H9 (cell line): ENCODE results near the gene KLHL15. TPM values are rescaled to one million over a fixed set of nuclear protein-coding genes. Genes with fewer than 3 reads are reported as not detected.

Experiments used
- DNase-seq: peaks from one replicate; pipeline ENCODE4 v3.0.0-alpha.2; 2017
- H2AFZ ChIP-seq: one replicate; pipeline ENCODE4 v1.6.1; 2013; ENCODE audit warnings: mild to moderate bottlenecking, low read length, control low read depth, moderate library complexity
- H2AK5ac ChIP-seq: 2 replicates; pipeline ENCODE4 v1.6.1; 2013; ENCODE audit warnings: low read length, control low read depth, mixed read lengths; ENCODE audit not compliant: insufficient read length
- H2BK120ac ChIP-seq: one replicate; pipeline ENCODE4 v1.6.1; 2013; ENCODE audit warnings: low read depth, mild to moderate bottlenecking, low read length, control low read depth, inconsistent platforms; ENCODE audit not compliant: poor library complexity, severe bottlenecking
- H2BK12ac ChIP-seq: 2 replicates; pipeline ENCODE4 v1.6.1; 2013; ENCODE audit warnings: low read length, control low read depth, mixed read lengths, low read depth; ENCODE audit not compliant: insufficient read length
- H2BK15ac ChIP-seq: 2 replicates; pipeline ENCODE4 v1.6.1; 2013; ENCODE audit warnings: low read depth, low read length, control low read depth
- H2BK20ac ChIP-seq: one replicate; pipeline ENCODE4 v1.6.1; 2013; ENCODE audit warnings: low read depth, mild to moderate bottlenecking, low read length, control low read depth, inconsistent platforms; ENCODE audit not compliant: poor library complexity, severe bottlenecking
- H2BK5ac ChIP-seq: 2 replicates; pipeline ENCODE4 v1.6.1; 2013; ENCODE audit warnings: low read length, control low read depth, mixed read lengths; ENCODE audit not compliant: insufficient read length
- H3K14ac ChIP-seq: 2 replicates; pipeline ENCODE4 v1.6.1; 2013; ENCODE audit warnings: low read length, control low read depth; ENCODE audit not compliant: insufficient read depth
- H3K18ac ChIP-seq: 2 replicates; pipeline ENCODE4 v1.6.1; 2013; ENCODE audit warnings: low read depth, mild to moderate bottlenecking, mixed read lengths, low read length, control low read depth; ENCODE audit not compliant: insufficient read length
- H3K23ac ChIP-seq: 2 replicates; pipeline ENCODE4 v1.6.1; 2013; ENCODE audit warnings: low read length, control low read depth, mixed read lengths, low read depth; ENCODE audit not compliant: insufficient read length
- H3K23me2 ChIP-seq: 2 replicates; pipeline ENCODE4 v1.6.1; 2013; ENCODE audit warnings: low read depth, mild to moderate bottlenecking, mixed read lengths, low read length, control low read depth; ENCODE audit not compliant: insufficient read length, poor library complexity, severe bottlenecking
- H3K27ac ChIP-seq: 2 replicates; pipeline ENCODE4 v1.5.1; 2013; ENCODE audit warnings: low read length, control low read depth, mixed read lengths, low read depth; ENCODE audit not compliant: insufficient read length
- H3K27me3 ChIP-seq: 2 replicates; pipeline ENCODE4 v1.6.1; 2013; ENCODE audit warnings: low read length, control low read depth, inconsistent platforms; ENCODE audit not compliant: insufficient read depth
- H3K4ac ChIP-seq: 2 replicates; pipeline ENCODE4 v1.6.1; 2013; ENCODE audit warnings: low read depth, mild to moderate bottlenecking, control low read depth, inconsistent platforms, low read length, moderate library complexity
- H3K4me1 ChIP-seq: 2 replicates; pipeline ENCODE4 v1.6.1; 2013; ENCODE audit warnings: low read length, control low read depth, inconsistent platforms; ENCODE audit not compliant: insufficient read depth
- H3K4me2 ChIP-seq: 2 replicates; pipeline ENCODE4 v1.6.1; 2013; ENCODE audit warnings: low read length, control low read depth, mixed read lengths; ENCODE audit not compliant: insufficient read length, insufficient read depth
- H3K56ac ChIP-seq: 2 replicates; pipeline ENCODE4 v1.6.1; 2013; ENCODE audit warnings: low read depth, mild to moderate bottlenecking, mixed read lengths, low read length, control low read depth; ENCODE audit not compliant: insufficient read length
- H3K79me1 ChIP-seq: 2 replicates; pipeline ENCODE4 v1.6.1; 2013; ENCODE audit warnings: low read depth, mild to moderate bottlenecking, moderate library complexity, low read length, control low read depth, inconsistent platforms; ENCODE audit not compliant: insufficient read depth, poor library complexity, severe bottlenecking
- H3K79me2 ChIP-seq: 2 replicates; pipeline ENCODE4 v1.6.1; 2013; ENCODE audit warnings: low read length, control low read depth, inconsistent platforms; ENCODE audit not compliant: insufficient read depth
- H3K9ac ChIP-seq: 2 replicates; pipeline ENCODE4 v1.6.1; 2013; ENCODE audit warnings: low read length, control low read depth, mixed read lengths; ENCODE audit not compliant: insufficient read length; ENCODE audit errors: extremely low read depth
- H3K9me3 ChIP-seq: one replicate; pipeline ENCODE4 v1.6.1; 2013; ENCODE audit warnings: low read depth, low read length, inconsistent platforms; ENCODE audit not compliant: control insufficient read depth
- H3T11ph ChIP-seq: one replicate; pipeline ENCODE4 v1.6.1; 2013; ENCODE audit warnings: mild to moderate bottlenecking, low read length, control low read depth, inconsistent platforms
- H4K20me1 ChIP-seq: one replicate; pipeline ENCODE4 v1.6.1; 2013; ENCODE audit not compliant: control insufficient read depth, insufficient read length, insufficient read depth
- H4K5ac ChIP-seq: 2 replicates; pipeline ENCODE4 v1.6.1; 2013; ENCODE audit warnings: low read depth, mild to moderate bottlenecking, mixed read lengths, low read length, control low read depth; ENCODE audit not compliant: insufficient read length
- H4K8ac ChIP-seq: replicated peaks from 2 replicates; pipeline ENCODE4 v1.6.1; 2013; ENCODE audit warnings: low read length, control low read depth, mixed read lengths, low read depth; ENCODE audit not compliant: insufficient read length
- H4K91ac ChIP-seq: 2 replicates; pipeline ENCODE4 v1.6.1; 2013; ENCODE audit warnings: low read depth, mild to moderate bottlenecking, moderate library complexity, mixed read lengths, low read length, control low read depth; ENCODE audit not compliant: insufficient read length
- H3K27ac Mint-ChIP-seq, 3 experiments: 2 replicates in 2 of 3; 3 replicates in 1 of 3; pipeline ENCODE4 v1.8.0; 2020 to 2021; ENCODE audit warnings: mixed read lengths in 3 of 3, mild to moderate bottlenecking in 1 of 3, moderate library complexity in 1 of 3
- H3K27me3 Mint-ChIP-seq: 2 replicates; pipeline ENCODE4 v1.8.0; 2021; ENCODE audit warnings: low read depth, mild to moderate bottlenecking, moderate library complexity, mixed read lengths
- H3K36me3 Mint-ChIP-seq, 3 experiments: 2 replicates in 2 of 3; 3 replicates in 1 of 3; pipeline ENCODE4 v1.8.0; 2020 to 2021; ENCODE audit warnings: low read depth in 3 of 3, mixed read lengths in 3 of 3; ENCODE audit not compliant: insufficient read depth in 1 of 3
- H3K4me1 Mint-ChIP-seq, 2 experiments: 2 replicates each; pipeline ENCODE4 v1.8.0; 2020; ENCODE audit warnings: mixed read lengths in 2 of 2
- H3K4me3 Mint-ChIP-seq, 2 experiments: 2 replicates in 1 of 2; 3 replicates in 1 of 2; pipeline ENCODE4 v1.8.0; 2020 to 2021; ENCODE audit warnings: mild to moderate bottlenecking in 2 of 2, mixed read lengths in 2 of 2, moderate library complexity in 1 of 2
- H3K9me3 Mint-ChIP-seq, 2 experiments: 2 replicates in 1 of 2; 3 replicates in 1 of 2; pipeline ENCODE4 v1.8.0; 2020; ENCODE audit warnings: mild to moderate bottlenecking in 2 of 2, mixed read lengths in 2 of 2, moderate library complexity in 1 of 2
- WGBS: extraction: QIAGEN DNeasy Blood & Tissue Kit; methylation state at CpG from one replicate; pipeline ENCODE4 v1.1.7; 2013; ENCODE audit warnings: missing lambda C conversion rate, low lambda C conversion rate, mixed read lengths; ENCODE audit not compliant: insufficient read length; ENCODE audit errors: extremely low coverage; 5-methylcytosine and 5-hydroxymethylcytosine counted together
- total RNA-seq: library from RNA; stranded (reverse); gene quantifications from 2 replicates; pipeline ENCODE4 v1.2.1, GENCODE V29; 2021
- TF ChIP-seq, protein P1 (sequence below): fragments of 200-600 bp; sonication (generic); conservative IDR thresholded peaks from 3 replicates; pipeline ENCODE4 v1.8.0; 2021; ENCODE audit warnings: antibody characterized with exemption, mild to moderate bottlenecking

KLHL15 gene
- total RNA-seq, 1 experiment from 2014 or later: 19.0 TPM

DNA sequence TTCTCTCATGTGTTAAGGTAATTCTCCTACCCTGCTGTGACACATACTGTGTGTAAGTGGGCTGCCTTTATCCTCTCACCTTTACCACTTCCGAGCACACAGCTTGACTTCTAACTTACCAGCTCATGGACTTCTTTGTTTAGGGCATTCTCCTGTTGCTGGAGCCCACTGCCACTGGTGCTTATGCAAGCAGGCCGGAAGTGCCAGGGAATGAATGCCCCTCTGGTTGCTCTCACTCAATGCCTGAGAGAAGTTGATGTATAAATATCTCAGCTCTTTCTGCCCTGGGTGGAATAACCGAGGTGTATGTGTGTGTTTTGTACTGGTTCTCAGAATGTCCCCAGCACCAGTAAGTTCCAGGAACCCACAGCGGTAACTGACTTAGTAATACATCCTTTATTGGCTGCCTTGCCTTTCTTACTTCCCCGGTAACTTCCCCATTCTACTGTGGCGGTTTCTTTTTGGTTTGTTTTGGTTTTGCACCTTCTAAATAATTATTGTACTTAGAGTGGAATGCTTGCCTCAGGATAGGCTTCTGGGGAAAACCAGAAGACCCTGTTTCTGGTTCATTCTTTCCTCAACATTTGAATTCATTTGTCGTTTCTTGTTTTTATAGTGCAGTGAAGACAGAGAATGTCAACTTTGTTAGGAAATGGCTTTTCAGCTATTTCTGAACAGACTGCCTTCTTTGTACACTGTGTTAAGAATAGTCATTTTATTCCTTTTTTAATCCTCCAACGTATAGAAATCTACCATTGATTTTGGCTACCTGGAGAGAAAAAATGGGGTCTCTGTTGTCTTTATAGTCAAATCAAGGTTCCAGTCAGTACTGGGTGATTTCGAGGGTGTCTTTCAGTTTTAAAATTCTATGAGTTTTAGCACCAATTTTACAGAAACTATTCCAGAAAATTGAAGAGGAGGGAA is 73.7 kb downstream of the KLHL15 start:
- Histone ChIP-seq H4K5ac (no peak overlapping the region), H3K4ac (no peak overlapping the region), H2BK5ac (no peak overlapping the region), H3K4me2 (peak overlapping the region; percentile 9), H3K27me3 (no peaks in the 10 kb centered on the region), H3K56ac (no peak overlapping the region), H4K20me1 (no peaks in the 10 kb centered on the region), H3K79me1 (no peaks in the 10 kb centered on the region), H2BK12ac (no peak overlapping the region), H4K8ac (no peak overlapping the region), H3K14ac (no peak overlapping the region), H3K23me2 (no peaks in the 10 kb centered on the region), H2BK15ac (no peak overlapping the region), H2BK120ac (no peak overlapping the region), H3K9ac (no peak overlapping the region), H3K18ac (no peak overlapping the region), H3K23ac (no peak overlapping the region), H2AK5ac (no peak overlapping the region), H3K79me2 (no peaks in the 10 kb centered on the region), H3K4me1 (peaks cover 4% of the 10 kb centered on the region), H2BK20ac (no peak overlapping the region), H3K9me3 (no peaks in the 10 kb centered on the region), H2AFZ (no peak overlapping the region), H3T11ph (no peak overlapping the region), H4K91ac (no peak overlapping the region), H3K27ac (no peak overlapping the region)
- H3K9me3 Mint-ChIP-seq: no peaks in the 10 kb centered on the region; a peak in 1 of 5 replicates
- H3K4me1 Mint-ChIP-seq: peaks cover 25 to 29% of the 10 kb centered on the region in 2 experiments
- H3K4me3 Mint-ChIP-seq: peak overlapping the region; percentile 17 to 54; a peak in 4 of 5 replicates
- DNase-seq: peak; percentile 72
- TF ChIP-seq, protein P1, sequence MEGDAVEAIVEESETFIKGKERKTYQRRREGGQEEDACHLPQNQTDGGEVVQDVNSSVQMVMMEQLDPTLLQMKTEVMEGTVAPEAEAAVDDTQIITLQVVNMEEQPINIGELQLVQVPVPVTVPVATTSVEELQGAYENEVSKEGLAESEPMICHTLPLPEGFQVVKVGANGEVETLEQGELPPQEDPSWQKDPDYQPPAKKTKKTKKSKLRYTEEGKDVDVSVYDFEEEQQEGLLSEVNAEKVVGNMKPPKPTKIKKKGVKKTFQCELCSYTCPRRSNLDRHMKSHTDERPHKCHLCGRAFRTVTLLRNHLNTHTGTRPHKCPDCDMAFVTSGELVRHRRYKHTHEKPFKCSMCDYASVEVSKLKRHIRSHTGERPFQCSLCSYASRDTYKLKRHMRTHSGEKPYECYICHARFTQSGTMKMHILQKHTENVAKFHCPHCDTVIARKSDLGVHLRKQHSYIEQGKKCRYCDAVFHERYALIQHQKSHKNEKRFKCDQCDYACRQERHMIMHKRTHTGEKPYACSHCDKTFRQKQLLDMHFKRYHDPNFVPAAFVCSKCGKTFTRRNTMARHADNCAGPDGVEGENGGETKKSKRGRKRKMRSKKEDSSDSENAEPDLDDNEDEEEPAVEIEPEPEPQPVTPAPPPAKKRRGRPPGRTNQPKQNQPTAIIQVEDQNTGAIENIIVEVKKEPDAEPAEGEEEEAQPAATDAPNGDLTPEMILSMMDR: no peak
- no peaks in the 10 kb centered on the region for H3K36me3 Mint-ChIP-seq
- no CpG with 5 or more reads among the region's 9 CpGs for WGBS
- no peaks in the 10 kb centered on the region for H3K27me3 Mint-ChIP-seq
- peak overlapping the region; percentile 75 to 88 (median 83); a peak in 6 of 7 replicates for H3K27ac Mint-ChIP-seq
